GM12892 (cell line): ENCODE measurements around the gene PMCH.

Experiments
- POLR2A ChIP-seq: IDR thresholded peaks from 2 replicates; pipeline ENCODE4 v1.6.1; 2011; ENCODE audit warnings: low read depth, low read length, control low read depth
- POLR2AphosphoS5 ChIP-seq: IDR thresholded peaks from 2 replicates; pipeline ENCODE4 v1.6.1; 2011; ENCODE audit warnings: low read depth, low read length, control low read depth

GRCh38 chr12:102195826-102196225 is 1.8 kb downstream of the PMCH start:
- TF ChIP-seq POLR2A (no peak), POLR2AphosphoS5 (no peak)
